Activated CD4-positive, alpha-beta T cell treated with anti-CD3 and anti-CD28 coated beads for 24 hours (primary cell): ENCODE results near the gene DOCK9.

ENCODE experiments used
- DNase-seq, 2 donors: peaks; one replicate each; pipeline ENCODE4 v3.0.0-alpha.2; 2020; ENCODE audit warnings: low read depth in 2 of 2

The DOCK9 gene, protein sequence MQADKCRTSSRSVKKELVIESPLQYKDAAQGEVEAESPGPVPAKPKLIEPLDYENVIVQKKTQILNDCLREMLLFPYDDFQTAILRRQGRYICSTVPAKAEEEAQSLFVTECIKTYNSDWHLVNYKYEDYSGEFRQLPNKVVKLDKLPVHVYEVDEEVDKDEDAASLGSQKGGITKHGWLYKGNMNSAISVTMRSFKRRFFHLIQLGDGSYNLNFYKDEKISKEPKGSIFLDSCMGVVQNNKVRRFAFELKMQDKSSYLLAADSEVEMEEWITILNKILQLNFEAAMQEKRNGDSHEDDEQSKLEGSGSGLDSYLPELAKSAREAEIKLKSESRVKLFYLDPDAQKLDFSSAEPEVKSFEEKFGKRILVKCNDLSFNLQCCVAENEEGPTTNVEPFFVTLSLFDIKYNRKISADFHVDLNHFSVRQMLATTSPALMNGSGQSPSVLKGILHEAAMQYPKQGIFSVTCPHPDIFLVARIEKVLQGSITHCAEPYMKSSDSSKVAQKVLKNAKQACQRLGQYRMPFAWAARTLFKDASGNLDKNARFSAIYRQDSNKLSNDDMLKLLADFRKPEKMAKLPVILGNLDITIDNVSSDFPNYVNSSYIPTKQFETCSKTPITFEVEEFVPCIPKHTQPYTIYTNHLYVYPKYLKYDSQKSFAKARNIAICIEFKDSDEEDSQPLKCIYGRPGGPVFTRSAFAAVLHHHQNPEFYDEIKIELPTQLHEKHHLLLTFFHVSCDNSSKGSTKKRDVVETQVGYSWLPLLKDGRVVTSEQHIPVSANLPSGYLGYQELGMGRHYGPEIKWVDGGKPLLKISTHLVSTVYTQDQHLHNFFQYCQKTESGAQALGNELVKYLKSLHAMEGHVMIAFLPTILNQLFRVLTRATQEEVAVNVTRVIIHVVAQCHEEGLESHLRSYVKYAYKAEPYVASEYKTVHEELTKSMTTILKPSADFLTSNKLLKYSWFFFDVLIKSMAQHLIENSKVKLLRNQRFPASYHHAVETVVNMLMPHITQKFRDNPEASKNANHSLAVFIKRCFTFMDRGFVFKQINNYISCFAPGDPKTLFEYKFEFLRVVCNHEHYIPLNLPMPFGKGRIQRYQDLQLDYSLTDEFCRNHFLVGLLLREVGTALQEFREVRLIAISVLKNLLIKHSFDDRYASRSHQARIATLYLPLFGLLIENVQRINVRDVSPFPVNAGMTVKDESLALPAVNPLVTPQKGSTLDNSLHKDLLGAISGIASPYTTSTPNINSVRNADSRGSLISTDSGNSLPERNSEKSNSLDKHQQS (N-terminal part only)

GRCh38 chr13:98977568-98978265, at the start of gene DOCK9:
Gene DOCK9 (minus strand): TSS chr13:98978064. CDS start chr13:98977909, 155 bp downstream.
- DNase-seq: no peak

GRCh38 chr13:99027260-99027659, 49.4 kb upstream of the DOCK9 start:
- no peak for DNase-seq

- no peak for DNase-seq
These were observed 45.1 kb upstream of the DOCK9 start for GRCh38 chr13:99022941-99023340.

DNA sequence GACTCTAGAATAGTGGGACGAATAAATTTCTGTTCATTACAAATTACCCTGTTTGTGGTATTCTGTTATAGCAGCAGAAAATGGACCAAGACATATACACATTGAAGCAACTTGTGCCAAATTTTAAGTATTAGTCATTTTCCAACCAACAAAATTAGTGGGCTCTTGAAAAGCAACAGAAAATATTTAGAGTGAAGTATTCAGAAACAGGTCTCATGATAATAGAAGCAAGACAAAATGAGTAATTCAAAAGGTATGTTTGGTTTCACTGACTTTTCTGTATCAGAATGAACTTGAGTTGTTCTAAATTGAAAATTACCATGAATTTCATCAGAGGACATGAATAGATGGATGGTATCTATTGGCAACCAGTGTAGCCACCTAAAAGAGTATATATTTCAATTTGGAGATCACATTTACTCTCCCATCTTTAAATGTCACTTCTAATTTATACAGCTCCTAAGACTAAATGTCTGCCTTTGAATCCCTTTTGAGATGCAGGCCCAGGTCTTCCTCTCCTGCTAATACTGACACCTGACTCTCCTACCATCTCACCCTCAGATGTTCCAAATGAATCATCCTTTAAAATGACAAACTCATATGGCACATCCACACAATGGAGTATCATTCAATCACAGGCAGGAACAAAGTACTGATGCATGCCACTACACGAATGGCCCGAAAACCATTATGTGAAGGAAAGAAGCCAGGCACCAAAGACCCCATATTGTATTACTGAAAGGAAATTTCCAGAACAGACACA, 40.7 kb upstream of the DOCK9 start:
- no peak for DNase-seq

DNA sequence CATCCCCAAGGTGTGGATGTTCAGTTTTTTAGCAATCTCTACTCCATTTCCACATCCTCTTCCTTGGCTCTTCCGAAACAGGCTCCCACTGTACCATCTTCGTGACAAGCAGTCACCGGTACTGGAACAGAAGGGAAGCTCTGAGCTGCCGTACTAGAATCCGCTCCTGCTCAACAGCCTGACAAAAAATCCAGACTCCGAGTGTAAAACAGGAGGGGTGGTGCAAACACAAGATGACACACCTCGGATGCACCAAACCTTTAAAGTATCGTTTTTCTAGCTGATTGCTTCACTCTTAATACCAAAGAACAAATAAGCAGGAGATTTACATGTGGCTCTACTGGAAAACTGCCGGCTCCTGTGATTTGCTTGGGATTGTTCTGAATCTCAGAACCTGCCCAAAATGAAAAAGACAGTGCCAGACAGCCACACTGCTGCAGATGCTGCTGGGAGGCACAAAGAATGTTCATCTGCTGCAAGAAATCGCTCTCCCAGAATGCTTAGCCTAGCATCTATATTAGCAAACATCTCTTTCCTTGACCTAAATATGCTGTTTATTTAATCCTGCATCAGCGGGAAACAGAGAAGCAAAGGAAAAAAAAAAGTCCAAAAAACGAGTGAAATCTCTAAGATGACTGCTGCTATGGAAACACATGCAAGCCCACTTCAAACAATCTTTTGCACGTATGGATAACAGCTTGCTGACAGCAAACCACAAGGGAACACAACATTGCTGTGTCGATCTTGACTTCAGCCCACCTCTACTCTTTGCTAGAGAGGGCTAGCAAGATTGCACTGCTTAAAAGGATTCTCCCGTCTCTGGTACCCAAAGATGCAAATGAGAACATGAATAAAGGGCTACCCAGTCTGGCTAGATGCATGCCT, 38.0 kb upstream of the DOCK9 start:
- DNase-seq: no peak

GRCh38 chr13:99014522-99014921, 36.7 kb upstream of the DOCK9 start:
- no peak for DNase-seq

GRCh38 chr13:99013951-99014350, 36.1 kb upstream of the DOCK9 start:
- DNase-seq: no peak

DNA sequence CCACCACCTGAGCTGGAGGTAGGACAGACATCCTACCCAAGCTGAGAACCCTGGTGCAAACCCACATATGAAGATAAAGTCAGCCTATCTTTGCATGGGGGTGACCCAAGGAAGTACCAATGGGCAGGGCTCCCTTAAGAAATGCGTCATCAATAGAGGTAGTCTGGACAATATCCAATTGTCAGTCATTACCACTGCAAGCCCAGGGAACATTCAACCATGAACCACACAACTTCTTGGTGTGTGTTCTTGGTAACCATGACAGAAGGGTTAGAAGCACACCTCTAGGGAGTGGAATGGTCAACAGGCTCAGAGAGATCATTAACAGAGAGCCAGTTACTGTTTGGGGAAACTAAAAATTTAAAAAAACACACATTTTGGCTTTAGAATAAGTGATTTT, 34.7 kb upstream of the DOCK9 start:
- no peak for DNase-seq

- DNase-seq: no peak
These were observed 32.2 kb upstream of the DOCK9 start for GRCh38 chr13:99009987-99010551.

- DNase-seq: no peak
These were observed 30.7 kb upstream of the DOCK9 start for GRCh38 chr13:99008577-99008976.

- no peak for DNase-seq
These were observed 29.6 kb upstream of the DOCK9 start for GRCh38 chr13:99007414-99007986.

DNA sequence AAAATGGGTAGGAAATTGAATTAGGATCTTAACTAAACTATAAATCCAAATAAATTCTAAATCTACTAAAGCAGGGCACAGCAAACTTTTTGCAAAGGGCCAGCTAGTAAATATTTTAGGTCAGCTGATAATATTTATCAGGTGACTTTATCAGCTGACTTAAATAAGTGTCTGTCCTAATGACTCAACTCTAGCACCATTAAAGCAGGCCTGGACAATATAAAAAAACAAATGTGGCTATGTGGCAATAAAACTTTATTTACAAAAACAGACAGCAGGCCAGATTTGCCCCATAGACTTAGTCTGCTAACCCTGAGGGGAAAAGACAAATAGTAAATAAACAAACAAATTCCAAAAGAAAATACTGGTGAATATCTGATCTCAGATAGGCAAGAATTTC, 27.7 kb upstream of the DOCK9 start:
- DNase-seq: no peak

- no peak for DNase-seq
These were observed 27.1 kb upstream of the DOCK9 start for GRCh38 chr13:99004978-99005377.

DNA sequence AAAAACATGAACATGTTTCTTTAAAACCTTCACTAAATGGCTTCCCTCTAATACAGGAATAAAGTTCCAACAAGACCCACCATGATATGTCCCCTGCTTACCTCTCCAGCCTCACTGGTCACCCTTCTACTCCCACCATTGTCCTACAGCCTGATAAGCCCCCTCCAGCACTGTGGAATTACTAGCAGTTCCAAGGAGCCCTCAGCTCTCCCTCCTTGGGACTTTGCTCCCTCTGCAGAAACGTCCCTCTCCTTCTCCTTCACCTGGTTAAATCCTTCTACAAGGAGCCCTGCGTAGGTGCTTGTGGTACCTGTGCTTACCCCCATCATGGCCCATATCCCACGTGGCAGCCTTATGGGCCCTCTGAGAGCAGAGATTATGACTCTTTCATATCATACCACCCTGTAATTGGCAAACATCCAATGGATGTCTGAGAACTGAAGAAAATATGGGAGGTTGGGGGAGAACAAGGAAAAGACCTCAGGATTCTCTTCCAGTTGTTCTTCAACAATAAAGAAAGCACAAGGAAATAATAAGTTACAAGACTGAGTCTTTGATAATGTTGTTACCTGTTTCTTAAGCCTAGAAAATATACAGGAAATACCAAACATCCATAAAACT, 26.1 kb upstream of the DOCK9 start:
- DNase-seq: no peak

GRCh38 chr13:99003186-99003585, 25.3 kb upstream of the DOCK9 start:
- no peak for DNase-seq

- no peak for DNase-seq
These were observed 24.4 kb upstream of the DOCK9 start for GRCh38 chr13:99002172-99002710.

GRCh38 chr13:99000137-99000536, 22.3 kb upstream of the DOCK9 start:
- no peak for DNase-seq

- no peak for DNase-seq
These were observed 21.7 kb upstream of the DOCK9 start for GRCh38 chr13:98999639-98999952.
